ENCODE measurements around the gene PNPLA7.

PNPLA7 gene

GRCh38 chr9:137449081-137449844 lies 100.9 kb downstream of the PNPLA7 start:
- no peak for DNase-seq
- in situ Hi-C loops (cut with HindIII; ENCODE audit: low pct_ligation_motif_present, low pct_unique_long_range_greater_than_20kb, low sequenced_read_pairs) = no loop called here

- in situ Hi-C loops (cut with HindIII; ENCODE audit: low pct_ligation_motif_present, low pct_unique_long_range_greater_than_20kb, low sequenced_read_pairs) = no loop called here
These were observed 101.6 kb downstream of the PNPLA7 start for GRCh38 chr9:137448602-137448962.

GRCh38 chr9:137447722-137448601 lies 102.2 kb downstream of the PNPLA7 start:
- no peak for DNase-seq
- in situ Hi-C loops (cut with HindIII; ENCODE audit: low pct_ligation_motif_present, low pct_unique_long_range_greater_than_20kb, low sequenced_read_pairs) = no loop called here

More at GRCh38 chr9:137448602-137448962, 101.6 kb downstream of the PNPLA7 start:
- no peak for DNase-seq

- DNase-seq = no peak
- in situ Hi-C loops (cut with HindIII; ENCODE audit: low pct_ligation_motif_present, low pct_unique_long_range_greater_than_20kb, low sequenced_read_pairs) = no loop called here
These were observed 103.2 kb downstream of the PNPLA7 start for GRCh38 chr9:137446851-137447471.

- no peak for DNase-seq
- in situ Hi-C loops (cut with HindIII; ENCODE audit: low pct_ligation_motif_present, low pct_unique_long_range_greater_than_20kb, low sequenced_read_pairs) = no loop called here
These were observed 104.2 kb downstream of the PNPLA7 start for GRCh38 chr9:137445930-137446431.

- in situ Hi-C loops (cut with HindIII; ENCODE audit: low pct_ligation_motif_present, low pct_unique_long_range_greater_than_20kb, low sequenced_read_pairs) = no loop called here
- peak; percentile 69 for DNase-seq
These were observed 104.9 kb downstream of the PNPLA7 start for GRCh38 chr9:137445275-137445807.

GRCh38 chr9:137444106-137444790 lies 106.0 kb downstream of the PNPLA7 start:
- no peak for DNase-seq
- in situ Hi-C loops (cut with HindIII; ENCODE audit: low pct_ligation_motif_present, low pct_unique_long_range_greater_than_20kb, low sequenced_read_pairs) = no loop called here

- DNase-seq = no peak
- in situ Hi-C loops (cut with HindIII; ENCODE audit: low pct_ligation_motif_present, low pct_unique_long_range_greater_than_20kb, low sequenced_read_pairs) = no loop called here
These were observed 108.3 kb downstream of the PNPLA7 start for GRCh38 chr9:137441935-137442321.

GRCh38 chr9:137441289-137441934 lies 108.8 kb downstream of the PNPLA7 start, which contains the start of gene ENTPD8:
TSS of gene ENTPD8 (minus strand) at chr9:137441357. CDS start at chr9:137438285, 3,072 bp downstream.
- peak; percentile 50 for DNase-seq
- in situ Hi-C loops (cut with HindIII; ENCODE audit: low pct_ligation_motif_present, low pct_unique_long_range_greater_than_20kb, low sequenced_read_pairs) = no loop called here

GRCh38 chr9:137439158-137439714 lies 111.0 kb downstream of the PNPLA7 start:
- in situ Hi-C loops (cut with HindIII; ENCODE audit: low pct_ligation_motif_present, low pct_unique_long_range_greater_than_20kb, low sequenced_read_pairs) = no loop called here
- no peak for DNase-seq

GRCh38 chr9:137438591-137439157 lies 111.5 kb downstream of the PNPLA7 start:
- in situ Hi-C loops (cut with HindIII; ENCODE audit: low pct_ligation_motif_present, low pct_unique_long_range_greater_than_20kb, low sequenced_read_pairs) = no loop called here

GRCh38 chr9:137437691-137438590 lies 112.3 kb downstream of the PNPLA7 start:
- peak; percentile 21 for DNase-seq
- in situ Hi-C loops (cut with HindIII; ENCODE audit: low pct_ligation_motif_present, low pct_unique_long_range_greater_than_20kb, low sequenced_read_pairs) = no loop called here

More at GRCh38 chr9:137438591-137439157, 111.5 kb downstream of the PNPLA7 start:
- no peak for DNase-seq

- in situ Hi-C loops (cut with HindIII; ENCODE audit: low pct_ligation_motif_present, low pct_unique_long_range_greater_than_20kb, low sequenced_read_pairs) = no loop called here
- no peak for DNase-seq
These were observed 113.2 kb downstream of the PNPLA7 start for GRCh38 chr9:137436761-137437600.

- DNase-seq = peak; percentile 91
- in situ Hi-C loops (cut with HindIII; ENCODE audit: low pct_ligation_motif_present, low pct_unique_long_range_greater_than_20kb, low sequenced_read_pairs) = no loop called here
These were observed 114.0 kb downstream of the PNPLA7 start for GRCh38 chr9:137435980-137436760.
